Thyroid gland (tissue), 4 donors: ENCODE measurements around the gene PLA2G4D. TPM values are rescaled to one million over a fixed set of nuclear protein-coding genes. Genes with fewer than 3 reads are reported as not detected.

ENCODE experiments used
- DNase-seq, 2 donors: peaks; one replicate each; pipeline ENCODE4 v3.0.0-alpha.2; 2019
- H3K27ac ChIP-seq, 3 donors: fragments of 200-600 bp; sonication (generic); 1 replicate in 2 of 3; 2 replicates in 1 of 3; pipeline ENCODE4 v1.5.1; 2016 to 2019; ENCODE audit warnings: mild to moderate bottlenecking in 1 of 3, moderate library complexity in 1 of 3
- H3K27me3 ChIP-seq: fragments of 200-600 bp; sonication (generic); one replicate; pipeline ENCODE4 v1.5.1; 2019
- H3K36me3 ChIP-seq, 2 donors: fragments of 200-600 bp; sonication (generic); one replicate each; pipeline ENCODE4 v1.5.1; 2016 to 2019
- H3K4me1 ChIP-seq, 2 donors: fragments of 200-600 bp; sonication (generic); one replicate each; pipeline ENCODE4 v1.5.1; 2017 to 2019
- H3K4me3 ChIP-seq, 3 donors: fragments of 200-600 bp; sonication (generic); replicated peaks in 1 of 3; 1 replicate in 2 of 3; 2 replicates in 1 of 3; pipeline ENCODE4 v1.5.1; 2016; ENCODE audit warnings: mild to moderate bottlenecking in 1 of 3
- H3K9me3 ChIP-seq: fragments of 200-600 bp; sonication (generic); one replicate; pipeline ENCODE4 v1.5.1; 2017
- POLR2A ChIP-seq, 2 donors: fragments of 450-650 bp; IDR thresholded peaks; one replicate each; pipeline ENCODE4 v1.6.1; 2017; ENCODE audit warnings: antibody characterized with exemption in 2 of 2, mild to moderate bottlenecking in 2 of 2, moderate library complexity in 1 of 2
- WGBS, 2 donors: methylation state at CpG; one replicate each; pipeline ENCODE4 v1.1.5; 2017; 5-methylcytosine and 5-hydroxymethylcytosine counted together
- intact Hi-C: fragments of 100-400 bp; cut with DNase I; formaldehyde crosslinking; loops from one replicate; pipeline ENCODE4 v1.15.1; 2023
- total RNA-seq, 4 donors: library from RNA; depleted of rRNA; stranded (reverse); fragments of >200 nt; gene quantifications; one replicate each; pipeline ENCODE4 v1.2.3, GENCODE V29; 2016
- TF ChIP-seq, protein P1 (sequence below), 6 experiments: fragments of 200-600 bp in 3 of 6; fragments of 450-650 bp in 3 of 6; sonication (generic) in 3 of 6; IDR thresholded peaks; one replicate each; pipeline ENCODE4 v1.5.1; 2016 to 2019; ENCODE audit warnings: antibody characterized with exemption in 6 of 6, mild to moderate bottlenecking in 2 of 6, inconsistent platforms in 1 of 6, moderate library complexity in 1 of 6

PLA2G4D gene
- total RNA-seq, 4 donors from 2014 or later = not detected

DNA sequence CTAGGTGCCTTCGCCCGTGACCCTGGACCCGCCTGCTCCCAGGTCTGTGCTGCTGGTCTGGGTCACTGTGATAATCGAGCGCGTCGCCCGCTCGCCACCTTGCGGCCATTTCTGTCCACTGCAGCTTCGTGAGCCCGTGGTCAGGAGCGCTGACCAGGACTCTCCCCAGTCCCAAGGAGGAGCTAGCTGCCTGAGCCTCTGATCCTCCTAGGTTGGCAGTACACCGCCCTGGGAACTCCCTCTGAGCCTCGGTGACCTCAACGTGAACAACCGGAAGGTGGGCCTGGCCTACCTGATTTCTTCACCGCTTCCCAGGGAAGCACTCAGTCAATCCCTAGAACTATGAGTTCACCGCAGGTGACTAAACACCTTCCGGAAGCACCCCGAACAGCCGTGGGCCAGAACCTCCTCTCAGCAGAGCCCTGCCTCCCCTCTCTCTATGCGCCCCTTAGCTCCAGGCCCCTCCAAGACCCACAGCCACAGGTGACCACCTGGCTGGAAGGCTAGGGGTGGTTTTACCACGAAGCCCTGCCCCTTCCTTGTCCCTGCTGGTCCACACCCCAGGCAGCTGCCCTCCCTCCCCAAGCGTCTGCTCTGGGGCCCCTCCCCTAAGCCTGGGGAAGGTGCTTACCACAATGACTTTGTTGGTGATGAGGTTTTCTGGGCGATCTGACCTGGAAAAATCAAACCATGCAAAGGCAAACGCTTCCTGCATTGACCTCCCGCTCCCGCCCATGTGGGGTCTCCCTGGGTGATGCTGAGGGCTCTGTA lies 9.7 kb downstream of the PLA2G4D start:
- DNase-seq = peak; percentile 61 to 71
- Histone ChIP-seq H3K36me3 (no peaks in the 10 kb centered on the region), H3K9me3 (no peaks in the 10 kb centered on the region), H3K4me1 (no peaks in the 10 kb centered on the region), H3K27me3 (no peaks in the 10 kb centered on the region), H3K27ac (no peak overlapping the region), H3K4me3 (no peak overlapping the region)
- intact Hi-C loops = no loop called here
- no peak for TF ChIP-seq POLR2A (IDR thresholded peaks at IDR 0.05)
- TF ChIP-seq, protein P1, sequence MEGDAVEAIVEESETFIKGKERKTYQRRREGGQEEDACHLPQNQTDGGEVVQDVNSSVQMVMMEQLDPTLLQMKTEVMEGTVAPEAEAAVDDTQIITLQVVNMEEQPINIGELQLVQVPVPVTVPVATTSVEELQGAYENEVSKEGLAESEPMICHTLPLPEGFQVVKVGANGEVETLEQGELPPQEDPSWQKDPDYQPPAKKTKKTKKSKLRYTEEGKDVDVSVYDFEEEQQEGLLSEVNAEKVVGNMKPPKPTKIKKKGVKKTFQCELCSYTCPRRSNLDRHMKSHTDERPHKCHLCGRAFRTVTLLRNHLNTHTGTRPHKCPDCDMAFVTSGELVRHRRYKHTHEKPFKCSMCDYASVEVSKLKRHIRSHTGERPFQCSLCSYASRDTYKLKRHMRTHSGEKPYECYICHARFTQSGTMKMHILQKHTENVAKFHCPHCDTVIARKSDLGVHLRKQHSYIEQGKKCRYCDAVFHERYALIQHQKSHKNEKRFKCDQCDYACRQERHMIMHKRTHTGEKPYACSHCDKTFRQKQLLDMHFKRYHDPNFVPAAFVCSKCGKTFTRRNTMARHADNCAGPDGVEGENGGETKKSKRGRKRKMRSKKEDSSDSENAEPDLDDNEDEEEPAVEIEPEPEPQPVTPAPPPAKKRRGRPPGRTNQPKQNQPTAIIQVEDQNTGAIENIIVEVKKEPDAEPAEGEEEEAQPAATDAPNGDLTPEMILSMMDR (IDR thresholded peaks at IDR 0.05) = peak; percentile 77 to 94 (median 86)
- WGBS, 2 donors = 26 to 32% methylated on average over 28 to 29 of the region's 29 CpGs

DNA sequence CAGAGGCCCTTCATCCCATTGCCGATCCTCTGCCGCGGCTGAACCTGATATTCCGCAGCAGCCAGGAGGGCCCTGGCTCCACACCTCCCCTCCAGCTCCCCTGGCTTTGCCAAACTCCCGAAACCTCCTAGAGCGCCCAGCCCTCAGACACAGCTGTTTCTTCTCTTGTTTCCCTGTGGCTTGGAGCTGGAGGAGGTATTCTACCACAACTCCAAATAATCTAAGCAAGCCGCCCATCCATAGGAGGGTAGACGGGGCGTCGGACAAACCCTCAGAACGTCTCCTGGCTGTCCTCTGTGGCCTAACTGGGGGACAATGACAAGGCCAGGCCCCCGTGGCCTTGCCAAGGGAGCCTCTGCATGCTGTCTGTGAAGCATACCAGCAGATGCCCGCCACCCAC lies 10.4 kb downstream of the PLA2G4D start:
- Histone ChIP-seq H3K27me3 (no peaks in the 10 kb centered on the region), H3K4me3 (no peak overlapping the region), H3K27ac (no peak overlapping the region), H3K36me3 (no peaks in the 10 kb centered on the region), H3K9me3 (no peaks in the 10 kb centered on the region), H3K4me1 (no peaks in the 10 kb centered on the region)
- intact Hi-C loops = no loop called here
- DNase-seq = no peak
- no peak for TF ChIP-seq POLR2A (IDR thresholded peaks at IDR 0.05)
- TF ChIP-seq, protein P1 (IDR thresholded peaks at IDR 0.05) = no peak
- 86 to 93% methylated on average over 12 to 13 of the region's 13 CpGs for WGBS, 2 donors

DNA sequence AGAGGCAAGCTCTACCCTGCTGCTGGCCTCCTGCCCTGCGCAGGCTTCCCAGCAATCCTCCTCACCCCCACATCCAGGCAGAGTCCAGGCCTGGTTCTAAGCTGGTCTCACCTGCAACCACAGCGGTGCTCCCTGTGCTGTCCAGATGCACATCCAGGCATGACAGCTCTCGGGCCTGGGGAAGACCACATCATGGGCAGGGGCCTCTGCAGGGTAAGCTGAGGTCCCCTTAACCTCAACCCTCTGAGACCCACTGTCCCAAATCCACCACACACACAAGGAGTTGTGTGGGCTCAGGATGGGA lies 10.8 kb downstream of the PLA2G4D start:
- no peaks in the 10 kb centered on the region for H3K27me3 ChIP-seq
- intact Hi-C loops = no loop called here

DNA sequence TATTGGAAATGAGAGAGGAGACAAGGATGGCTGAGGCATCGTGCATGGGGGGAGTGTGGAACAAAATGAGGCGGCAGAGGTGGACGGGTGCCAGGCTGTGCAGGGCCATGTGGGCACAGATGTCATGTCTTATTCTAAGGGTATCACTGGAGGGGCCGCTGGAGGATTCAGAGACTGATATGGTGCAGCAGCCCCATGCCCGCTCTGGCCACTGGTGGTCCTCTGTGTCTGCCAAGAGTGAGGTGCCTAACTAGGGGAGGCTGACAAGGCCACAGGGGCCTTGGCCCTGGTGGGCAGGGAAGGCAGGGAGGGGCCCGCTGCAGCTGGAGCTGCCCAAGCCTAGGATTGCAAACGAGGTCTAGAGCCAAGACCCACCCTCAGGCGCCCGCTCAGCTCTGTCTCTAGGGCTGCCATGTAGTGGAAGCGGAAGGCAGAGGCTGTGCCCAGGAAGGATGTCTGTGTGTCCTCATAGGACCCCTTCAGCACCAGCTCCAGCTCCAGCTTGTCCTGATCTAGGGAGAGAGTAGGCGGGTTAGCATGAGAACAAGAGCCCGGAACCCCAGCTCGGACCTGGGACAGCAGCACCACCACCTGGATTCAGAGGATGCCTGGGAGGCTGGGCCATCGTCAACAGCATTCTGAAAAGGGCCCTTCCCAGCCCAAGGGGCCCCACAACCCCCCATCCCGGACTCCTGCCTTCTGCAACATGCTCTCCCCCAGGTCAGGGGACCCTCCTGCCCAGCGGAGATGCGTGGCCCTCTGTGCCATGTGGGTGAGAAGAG lies 11.3 kb downstream of the PLA2G4D start:
- Histone ChIP-seq H3K4me1 (no peaks in the 10 kb centered on the region), H3K36me3 (no peaks in the 10 kb centered on the region), H3K27ac (no peak overlapping the region), H3K4me3 (no peak overlapping the region), H3K9me3 (no peaks in the 10 kb centered on the region), H3K27me3 (no peaks in the 10 kb centered on the region)
- intact Hi-C loops = no loop called here
- no peak for DNase-seq
- TF ChIP-seq POLR2A (IDR thresholded peaks at IDR 0.05) = no peak
- TF ChIP-seq, protein P1 (IDR thresholded peaks at IDR 0.05) = no peak
- WGBS, 2 donors = 88 to 89% methylated on average over 12 to 15 of the region's 17 CpGs

More for the DNA sequence above, 10.8 kb downstream of the PLA2G4D start:
- H3K27ac ChIP-seq = no peak overlapping the region
- H3K36me3 ChIP-seq = no peaks in the 10 kb centered on the region
- H3K4me1 ChIP-seq = no peaks in the 10 kb centered on the region
- H3K4me3 ChIP-seq = no peak overlapping the region
- no peak for DNase-seq
- 93 to 100% methylated on average over 2 to 3 of the region's 3 CpGs for WGBS, 2 donors
- H3K9me3 ChIP-seq = no peaks in the 10 kb centered on the region
- TF ChIP-seq, protein P1 (IDR thresholded peaks at IDR 0.05) = no peak
- TF ChIP-seq POLR2A (IDR thresholded peaks at IDR 0.05) = no peak

DNA sequence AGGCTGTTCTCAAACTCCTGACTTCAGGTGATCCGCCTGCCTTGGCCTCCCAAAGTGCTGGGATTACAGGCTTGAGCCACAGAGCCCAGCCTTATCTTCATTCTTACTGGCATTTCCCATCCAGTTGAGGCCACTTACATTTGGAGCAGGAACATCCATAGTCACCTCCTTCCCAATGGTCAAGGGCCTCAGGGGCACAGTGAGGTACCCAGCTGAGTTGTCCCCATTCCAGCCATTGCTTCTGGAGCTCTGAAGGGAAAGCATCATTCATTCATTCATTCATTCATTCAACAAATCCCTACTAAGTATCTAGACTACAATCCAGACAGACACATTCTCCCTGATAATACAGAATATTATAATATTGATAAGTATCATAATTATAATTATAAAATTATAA lies 12.2 kb downstream of the PLA2G4D start:
- intact Hi-C loops = no loop called here
- TF ChIP-seq POLR2A (IDR thresholded peaks at IDR 0.05) = no peak
- TF ChIP-seq, protein P1 (IDR thresholded peaks at IDR 0.05) = no peak

More for the DNA sequence above, 12.2 kb downstream of the PLA2G4D start:
- Histone ChIP-seq H3K4me3 (no peak overlapping the region), H3K36me3 (no peaks in the 10 kb centered on the region), H3K4me1 (no peaks in the 10 kb centered on the region), H3K27me3 (no peaks in the 10 kb centered on the region), H3K9me3 (no peaks in the 10 kb centered on the region), H3K27ac (no peak overlapping the region)
- 100% methylated on average over 1 of the region's 1 CpG for WGBS, 2 donors
- DNase-seq = no peak
